Mesothelial cell of epicardium (in vitro differentiated cells): ENCODE results near the gene TIGD6. TPM values are rescaled to one million over a fixed set of nuclear protein-coding genes. Genes with fewer than 3 reads are reported as not detected.
"Not testable (repeated sequence)": the region's sequence is repeated elsewhere in the genome, so short reads cannot be mapped to it uniquely, and the experiment has no call there.

ENCODE experiments used
- DNase-seq, 2 experiments: peaks; one replicate each; pipeline ENCODE4 v3.0.0; 2021; ENCODE audit warnings: low spot score in 2 of 2; ENCODE audit not compliant: unreplicated experiment in 2 of 2
- H3K27ac Mint-ChIP-seq: 2 replicates; pipeline ENCODE4 v1.8.0; 2021; ENCODE audit warnings: mixed read lengths
- H3K27me3 Mint-ChIP-seq: 2 replicates; pipeline ENCODE4 v1.8.0; 2021; ENCODE audit warnings: low read depth, mixed read lengths
- H3K36me3 Mint-ChIP-seq: 2 replicates; pipeline ENCODE4 v1.8.0; 2021; ENCODE audit warnings: mixed read lengths
- H3K4me1 Mint-ChIP-seq: 2 replicates; pipeline ENCODE4 v1.8.0; 2021; ENCODE audit warnings: mixed read lengths
- H3K4me3 Mint-ChIP-seq: 2 replicates; pipeline ENCODE4 v1.8.0; 2021; ENCODE audit warnings: mild to moderate bottlenecking, moderate library complexity, mixed read lengths
- H3K9me3 Mint-ChIP-seq: 2 replicates; pipeline ENCODE4 v1.8.0; 2021; ENCODE audit warnings: mixed read lengths
- CTCF ChIP-seq: fragments of 200-600 bp; sonication (generic); IDR thresholded peaks from one replicate; pipeline ENCODE4 v1.5.0; 2021; ENCODE audit warnings: antibody characterized with exemption; ENCODE audit not compliant: unreplicated experiment
- total RNA-seq: library from RNA; stranded (reverse); gene quantifications from 3 replicates; pipeline ENCODE4 v1.2.1, GENCODE V29; 2021

TIGD6 gene
- total RNA-seq, 1 donor from 2014 or later, result 4.7 TPM

- no peak for DNase-seq
- TF ChIP-seq CTCF, result no peak
- Mint-ChIP-seq H3K27ac (no peak overlapping the region), H3K4me1 (peaks cover 35% of the 10 kb centered on the region), H3K36me3 (no peaks in the 10 kb centered on the region), H3K9me3 (no peaks in the 10 kb centered on the region), H3K27me3 (no peaks in the 10 kb centered on the region), H3K4me3 (no peak overlapping the region)
Observed at GRCh38 chr5:149946118-149946517, 54.3 kb downstream of the TIGD6 start.

DNA sequence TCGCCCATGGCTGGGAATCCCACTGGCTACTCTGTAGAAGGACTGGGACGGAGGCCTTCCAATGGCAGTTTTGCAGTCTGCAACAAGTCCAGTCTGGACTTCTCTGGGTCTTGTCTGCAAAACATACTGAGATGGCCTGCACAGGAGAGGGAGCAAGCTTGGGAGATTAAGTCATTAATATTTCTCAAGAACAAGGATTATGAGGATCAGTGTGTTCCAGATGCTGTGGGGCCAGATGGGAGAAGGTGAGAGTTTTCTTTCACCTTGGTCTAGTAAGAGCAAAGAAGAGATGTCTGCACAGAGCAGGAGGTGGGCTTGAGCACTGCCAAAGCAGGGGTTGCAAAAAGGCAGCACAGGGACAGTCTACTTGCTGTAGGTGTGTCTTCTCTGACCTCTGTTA is 55.8 kb downstream of the TIGD6 start, which contains the start of gene PDE6A:
Gene PDE6A, minus strand, starts transcription at position 128 of the 400 bp plus-strand sequence. Its CDS starts 120 bp downstream, at position 8.
- DNase-seq, result no peak
- H3K36me3 Mint-ChIP-seq, result no peaks in the 10 kb centered on the region
- H3K4me3 Mint-ChIP-seq, result no peak within 1 kb of the TSS
- H3K4me1 Mint-ChIP-seq, result peaks cover 45% of the 10 kb centered on the region
- H3K27ac Mint-ChIP-seq, result peak within 1 kb of the TSS; percentile 22
- no peaks in the 10 kb centered on the region for H3K27me3 Mint-ChIP-seq
- TF ChIP-seq CTCF, result no peak
- no peaks in the 10 kb centered on the region for H3K9me3 Mint-ChIP-seq

- H3K27ac Mint-ChIP-seq, result peak overlapping the region; percentile 54
- H3K27me3 Mint-ChIP-seq, DNase-seq, H3K36me3 Mint-ChIP-seq, H3K4me3 Mint-ChIP-seq, H3K9me3 Mint-ChIP-seq: not testable (repeated sequence)
- peaks cover 53% of the 10 kb centered on the region for H3K4me1 Mint-ChIP-seq
Observed at GRCh38 chr5:149943177-149943949, 57.1 kb downstream of the TIGD6 start.

Other genes with a start within 250 kb of the TIGD6 start
- gene PDE6A, start 55.9 kb downstream of the TIGD6 start, total RNA-seq, result 0.18 to 0.38 TPM (median 0.29 TPM) in 3 replicates
- gene SLC26A2, start 39.9 kb downstream of the TIGD6 start, total RNA-seq, result 15.4 to 16.5 TPM (median 15.9 TPM) in 3 replicates
- 49.6 to 53.1 TPM (median 52.8 TPM) in 3 replicates for gene HMGXB3, start 85 bp upstream of the TIGD6 start, total RNA-seq
- 0.07 to 0.27 TPM (median 0.18 TPM) in 3 replicates for gene CSF1R, start 85.9 kb upstream of the TIGD6 start, total RNA-seq
- 100 to 105 TPM (median 102 TPM) in 3 replicates for gene PDGFRB, start 155.2 kb upstream of the TIGD6 start, total RNA-seq
- gene CDX1, start 166.1 kb upstream of the TIGD6 start, total RNA-seq, result 0.51 to 1.1 TPM (median 0.68 TPM) in 3 replicates
- gene SLC6A7, start 189.4 kb upstream of the TIGD6 start, total RNA-seq, result not detected in 3 replicates